Activated T-helper 1 cell treated with anti-CD3 and anti-CD28 coated beads, Interleukin-2, amount 50 U/mL, for 16 hours (primary cell): ENCODE data around the gene NACAD.
"Not testable (repeated sequence)": the region's sequence is repeated elsewhere in the genome, so short reads cannot be mapped to it uniquely, and the experiment has no call there.

ENCODE experiments used
- DNase-seq, 2 donors: peaks; one replicate each; pipeline ENCODE4 v3.0.0-alpha.2; 2020; ENCODE audit warnings: low read depth in 1 of 2, low spot score in 1 of 2

The NACAD gene

GRCh38 chr7:45114926-45115325, 26.2 kb upstream of the NACAD start:
- DNase-seq = no peak

GRCh38 chr7:45114257-45114656, 25.5 kb upstream of the NACAD start:
- DNase-seq = not testable (repeated sequence)

- DNase-seq = no peak
These were observed 23.9 kb upstream of the NACAD start for GRCh38 chr7:45112648-45113047.

- DNase-seq = peak; percentile 83 to 90
These were observed 22.8 kb upstream of the NACAD start, which contains the start of gene TBRG4 for GRCh38 chr7:45111298-45112223. Gene TBRG4, minus strand, starts transcription at chr7:45111697. Its CDS starts 2,460 bp downstream, at chr7:45109237.

- no peak for DNase-seq
These were observed 20.1 kb upstream of the NACAD start for GRCh38 chr7:45108863-45109262.

- DNase-seq = no peak
These were observed 18.6 kb upstream of the NACAD start for GRCh38 chr7:45107356-45107755.

GRCh38 chr7:45106820-45107219, 18.1 kb upstream of the NACAD start:
- DNase-seq = no peak

GRCh38 chr7:45105588-45106188, 16.9 kb upstream of the NACAD start:
- no peak for DNase-seq

GRCh38 chr7:45104844-45105587, 16.2 kb upstream of the NACAD start:
- DNase-seq = no peak

GRCh38 chr7:45103958-45104843, 15.4 kb upstream of the NACAD start:
- DNase-seq = no peak

- DNase-seq = no peak
These were observed 14.3 kb upstream of the NACAD start for GRCh38 chr7:45102785-45103712.

GRCh38 chr7:45101748-45102147, 13.0 kb upstream of the NACAD start:
- no peak for DNase-seq

- DNase-seq = no peak
These were observed 12.2 kb upstream of the NACAD start for GRCh38 chr7:45100761-45101480.

GRCh38 chr7:45099891-45100760, 11.4 kb upstream of the NACAD start:
- DNase-seq = no peak

GRCh38 chr7:45098983-45099839, 10.4 kb upstream of the NACAD start:
- no peak for DNase-seq

- no peak for DNase-seq
These were observed 4.1 kb upstream of the NACAD start for GRCh38 chr7:45092931-45093235.
